GM18858 (cell line): ENCODE measurements around the gene CPVL.
"Not testable (repeated sequence)": the region's sequence is repeated elsewhere in the genome, so short reads cannot be mapped to it uniquely, and the experiment has no call there.

Experiments
- ATAC-seq: cut with Tn5 transposase; IDR thresholded peaks from one replicate; pipeline ENCODE4 v1.9.1; 2021; ENCODE audit not compliant: unreplicated experiment

Gene CPVL

GRCh38 chr7:29120955-29121354 lies 25.4 kb downstream of the CPVL start:
- no peak for ATAC-seq

- ATAC-seq: no peak
Observed at GRCh38 chr7:29119538-29119937, 26.8 kb downstream of the CPVL start.

- no peak for ATAC-seq
Observed at GRCh38 chr7:29116361-29117200, 29.8 kb downstream of the CPVL start.

GRCh38 chr7:29115753-29116152 lies 30.6 kb downstream of the CPVL start:
- no peak for ATAC-seq

- no peak for ATAC-seq
Observed at GRCh38 chr7:29115130-29115687, 31.1 kb downstream of the CPVL start.

- not testable (repeated sequence) for ATAC-seq
Observed at GRCh38 chr7:29114266-29114665, 32.1 kb downstream of the CPVL start.

GRCh38 chr7:29113384-29114102 lies 32.8 kb downstream of the CPVL start:
- no peak for ATAC-seq

GRCh38 chr7:29112721-29113120 lies 33.6 kb downstream of the CPVL start:
- no peak for ATAC-seq

GRCh38 chr7:29109899-29110298 lies 36.4 kb downstream of the CPVL start:
- no peak for ATAC-seq

GRCh38 chr7:29109358-29109757 lies 37.0 kb downstream of the CPVL start:
- no peak for ATAC-seq

GRCh38 chr7:29107056-29107455 lies 39.3 kb downstream of the CPVL start:
- no peak for ATAC-seq

- no peak for ATAC-seq
Observed at GRCh38 chr7:29106669-29106988, 39.7 kb downstream of the CPVL start.

GRCh38 chr7:29105752-29106668 lies 40.3 kb downstream of the CPVL start:
- ATAC-seq: no peak

- no peak for ATAC-seq
Observed at GRCh38 chr7:29105191-29105590, 41.1 kb downstream of the CPVL start.

GRCh38 chr7:29102558-29103151 lies 43.7 kb downstream of the CPVL start:
- no peak for ATAC-seq

GRCh38 chr7:29100924-29101323 lies 45.4 kb downstream of the CPVL start:
- no peak for ATAC-seq

GRCh38 chr7:29099896-29100847 lies 46.2 kb downstream of the CPVL start:
- no peak for ATAC-seq

GRCh38 chr7:29096446-29096730 lies 49.9 kb downstream of the CPVL start:
- no peak for ATAC-seq

GRCh38 chr7:29095631-29096445 lies 50.5 kb downstream of the CPVL start:
- ATAC-seq: no peak
